ENCODE data around the gene KBTBD6.

GRCh38 chr13:41122838-41123237 lies 9.8 kb downstream of the KBTBD6 start:
- TF ChIP-seq YY1 (IDR thresholded peaks at IDR 0.05; ENCODE audit: insufficient read depth, insufficient read length) (no peak), ZNF274 (IDR thresholded peaks at IDR 0.05; ENCODE audit: low read depth, low read length) (no peak), SUZ12 (IDR thresholded peaks at IDR 0.05; ENCODE audit: extremely low read depth, insufficient read depth, insufficient read length) (no peak)

All from NT2/D1 (cell line).